ENCODE results near the gene ZNF578.
"Not testable (repeated sequence)": the region's sequence is repeated elsewhere in the genome, so short reads cannot be mapped to it uniquely, and the experiment has no call there.

Gene ZNF578

GRCh38 chr19:52453324-52454094 lies at the start of gene ZNF578:
TSS of gene ZNF578 (plus strand) at chr19:52453553. CDS start at chr19:52501846, 48,293 bp downstream.
- DNase-seq (ENCODE audit: low read depth, low spot score), result peak; percentile 46

- no peak for DNase-seq (ENCODE audit: low read depth, low spot score)
These were observed 43.1 kb upstream of the ZNF578 start for GRCh38 chr19:52410276-52410675.

- no peak for DNase-seq (ENCODE audit: low read depth, low spot score)
These were observed 37.6 kb upstream of the ZNF578 start for GRCh38 chr19:52415711-52416110.

GRCh38 chr19:52428937-52429336 lies 24.4 kb upstream of the ZNF578 start, which contains the start of gene ZNF534:
TSS of gene ZNF534 (plus strand) at chr19:52429148. CDS start at chr19:52431475, 2,327 bp downstream.
- no peak for DNase-seq (ENCODE audit: low read depth, low spot score)

- no peak for DNase-seq (ENCODE audit: low read depth, low spot score)
These were observed 11.2 kb upstream of the ZNF578 start for GRCh38 chr19:52442179-52442578.

- no peak for DNase-seq (ENCODE audit: low read depth, low spot score)
These were observed 8.8 kb upstream of the ZNF578 start for GRCh38 chr19:52444506-52444905.

GRCh38 chr19:52451241-52451640 lies 2.1 kb upstream of the ZNF578 start:
- DNase-seq (ENCODE audit: low read depth, low spot score), result no peak

GRCh38 chr19:52464798-52465470 lies 11.6 kb downstream of the ZNF578 start:
- no peak for DNase-seq (ENCODE audit: low read depth, low spot score)

GRCh38 chr19:52473655-52474350 lies 20.4 kb downstream of the ZNF578 start:
- DNase-seq (ENCODE audit: low read depth, low spot score), result no peak

GRCh38 chr19:52474351-52475127 lies 21.2 kb downstream of the ZNF578 start:
- no peak for DNase-seq (ENCODE audit: low read depth, low spot score)

- DNase-seq (ENCODE audit: low read depth, low spot score), result not testable (repeated sequence)
These were observed 30.9 kb downstream of the ZNF578 start for GRCh38 chr19:52484111-52484743.

- DNase-seq (ENCODE audit: low read depth, low spot score), result not testable (repeated sequence)
These were observed 31.7 kb downstream of the ZNF578 start for GRCh38 chr19:52485064-52485463.

- DNase-seq (ENCODE audit: low read depth, low spot score), result not testable (repeated sequence)
These were observed 32.3 kb downstream of the ZNF578 start for GRCh38 chr19:52485561-52486240.

GRCh38 chr19:52492201-52492993 lies 39.0 kb downstream of the ZNF578 start:
- no peak for DNase-seq (ENCODE audit: low read depth, low spot score)

GRCh38 chr19:52492994-52493470 lies 39.7 kb downstream of the ZNF578 start:
- no peak for DNase-seq (ENCODE audit: low read depth, low spot score)

- DNase-seq (ENCODE audit: low read depth, low spot score), result no peak
These were observed 41.2 kb downstream of the ZNF578 start for GRCh38 chr19:52494518-52494917.

GRCh38 chr19:52498571-52498970 lies 45.2 kb downstream of the ZNF578 start:
- no peak for DNase-seq (ENCODE audit: low read depth, low spot score)

- DNase-seq (ENCODE audit: low read depth, low spot score), result not testable (repeated sequence)
These were observed 47.1 kb downstream of the ZNF578 start for GRCh38 chr19:52500474-52500873.

GRCh38 chr19:52500991-52501390 lies 47.6 kb downstream of the ZNF578 start:
- DNase-seq (ENCODE audit: low read depth, low spot score), result not testable (repeated sequence)
